VCaP (cell line): ENCODE results near the gene TUBA3E.
"Not testable (repeated sequence)": the region's sequence is repeated elsewhere in the genome, so short reads cannot be mapped to it uniquely, and the experiment has no call there.

Experiments used
- H3K27ac ChIP-seq: fragments of 450-650 bp; 2 replicates; pipeline ENCODE4 v1.5.1; 2017
- CTCF ChIP-seq: fragments of 450-650 bp; conservative IDR thresholded peaks from 2 replicates; pipeline ENCODE4 v1.5.1; 2017; ENCODE audit warnings: mild to moderate bottlenecking, moderate library complexity

TUBA3E gene

GRCh38 chr2:130150181-130151144 is 47.8 kb downstream of the TUBA3E start:
- TF ChIP-seq CTCF, result no peak
- no peak overlapping the region for H3K27ac ChIP-seq

DNA sequence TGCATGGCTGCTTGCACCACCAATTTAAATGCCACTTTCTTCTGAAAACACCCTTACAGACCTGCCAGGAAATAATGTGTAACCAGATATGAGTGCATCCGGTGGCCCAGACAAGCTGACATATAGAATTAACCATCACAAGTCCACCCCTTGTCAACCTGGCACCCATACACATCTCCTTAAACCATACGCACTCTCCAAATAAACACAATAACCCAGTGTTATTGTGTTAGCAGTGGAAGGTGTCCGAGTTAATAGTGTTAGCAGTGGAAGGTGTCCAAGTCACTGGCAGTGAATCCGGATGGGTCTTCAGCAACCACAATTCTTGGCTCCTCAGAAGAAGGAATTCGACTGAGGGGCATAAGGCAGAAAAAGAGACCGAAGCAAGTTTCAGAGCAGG is 49.7 kb downstream of the TUBA3E start:
- not testable (repeated sequence) for H3K27ac ChIP-seq

- H3K27ac ChIP-seq, result peak within 1 kb of the TSS; percentile 29; the same call in 1 of the 2 replicates
These were observed 53.2 kb downstream of the TUBA3E start, which contains the start of gene CCDC74B for GRCh38 chr2:130145006-130145414. Gene CCDC74B (minus strand): TSS chr2:130145112. CDS start chr2:130144996, 116 bp downstream.

DNA sequence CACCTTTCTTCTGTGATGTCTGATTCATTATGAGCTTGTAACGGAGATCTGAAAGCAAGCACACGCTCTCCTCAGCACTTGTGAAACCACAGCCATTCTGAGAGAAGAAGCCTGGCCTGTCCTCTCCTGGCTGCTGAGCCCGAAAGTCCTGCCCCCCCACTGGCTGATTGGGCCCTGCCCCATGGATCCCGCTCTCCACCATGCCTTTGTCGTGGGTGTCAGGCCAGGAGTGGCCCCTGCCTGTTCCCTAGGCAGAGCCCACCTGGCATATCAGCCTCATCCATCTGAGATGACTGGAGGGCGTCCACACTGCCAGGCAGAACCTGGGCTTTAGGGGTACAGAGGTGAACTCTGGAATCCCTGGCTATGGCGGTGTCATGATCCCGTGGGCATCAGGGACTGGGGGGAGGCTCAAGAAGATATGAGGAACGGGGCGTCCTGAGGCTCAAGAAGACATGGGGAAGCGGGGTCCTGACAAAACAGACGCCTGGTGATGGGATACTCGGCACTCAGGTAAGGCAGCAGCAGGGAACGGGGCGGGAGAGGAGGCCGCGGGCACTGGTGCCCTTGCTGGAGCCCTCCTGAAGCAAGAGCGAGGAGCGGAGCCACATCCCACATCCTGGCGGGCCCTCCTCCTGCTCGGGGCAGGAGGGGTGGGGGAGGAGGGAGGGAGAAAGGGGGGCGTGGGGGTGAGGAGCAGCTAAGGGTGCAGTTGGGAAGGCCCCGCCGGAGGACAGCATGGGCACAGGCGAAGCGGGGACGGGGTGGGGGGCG is 54.8 kb downstream of the TUBA3E start:
- H3K27ac ChIP-seq, result not testable (repeated sequence)

GRCh38 chr2:130142396-130143265 is 55.6 kb downstream of the TUBA3E start:
- H3K27ac ChIP-seq, result not testable (repeated sequence)
